Hepatocyte (in vitro differentiated cells): Measurements from ENCODE around the gene SLC22A14. TPM values are rescaled to one million over a fixed set of nuclear protein-coding genes. Genes with fewer than 3 reads are reported as not detected.

Experiments used
- DNase-seq: peaks from one replicate; pipeline ENCODE4 v3.0.0-alpha.2; 2016; ENCODE audit warnings: low spot score
- H2AFZ ChIP-seq: fragments of 200-600 bp; sonication (generic); 2 replicates; pipeline ENCODE4 v1.6.0; 2016; ENCODE audit warnings: antibody characterized with exemption, mild to moderate bottlenecking
- H3K27ac ChIP-seq: fragments of 200-600 bp; sonication (generic); 2 replicates; pipeline ENCODE4 v1.5.1; 2016; ENCODE audit warnings: mild to moderate bottlenecking
- H3K27me3 ChIP-seq: fragments of 200-600 bp; sonication (generic); 2 replicates; pipeline ENCODE4 v1.6.1; 2016
- H3K36me3 ChIP-seq: fragments of 200-600 bp; sonication (generic); replicated peaks from 2 replicates; pipeline ENCODE4 v1.5.1; 2016; ENCODE audit warnings: low read depth; ENCODE audit not compliant: insufficient read depth
- H3K4me1 ChIP-seq: fragments of 200-600 bp; sonication (generic); 2 replicates; pipeline ENCODE4 v1.5.1; 2016; ENCODE audit warnings: mild to moderate bottlenecking, moderate library complexity; ENCODE audit not compliant: insufficient read depth
- H3K4me2 ChIP-seq: fragments of 200-600 bp; sonication (generic); 2 replicates; pipeline ENCODE4 v1.6.0; 2016
- H3K4me3 ChIP-seq: fragments of 200-600 bp; sonication (generic); 2 replicates; pipeline ENCODE4 v1.5.1; 2016; ENCODE audit warnings: mild to moderate bottlenecking
- H3K79me2 ChIP-seq: fragments of 200-600 bp; sonication (generic); 2 replicates; pipeline ENCODE4 v1.6.0; 2017; ENCODE audit warnings: mild to moderate bottlenecking
- H3K9me2 ChIP-seq: fragments of 200-600 bp; sonication (generic); replicated peaks from 2 replicates; pipeline ENCODE4 v1.6.0; 2017; ENCODE audit warnings: mild to moderate bottlenecking; ENCODE audit not compliant: insufficient read depth
- H3K9me3 ChIP-seq: fragments of 200-600 bp; sonication (generic); 2 replicates; pipeline ENCODE4 v1.5.1; 2016; ENCODE audit warnings: low read depth, mild to moderate bottlenecking
- H4K20me1 ChIP-seq: fragments of 200-600 bp; sonication (generic); 2 replicates; pipeline ENCODE4 v1.6.0; 2016; ENCODE audit warnings: mild to moderate bottlenecking; ENCODE audit not compliant: insufficient read depth, poor library complexity, severe bottlenecking
- EZH2 ChIP-seq: fragments of 200-600 bp; sonication (generic); IDR thresholded peaks from 2 replicates; pipeline ENCODE4 v1.6.1; 2016; ENCODE audit warnings: antibody characterized with exemption, mild to moderate bottlenecking, borderline replicate concordance
- EZH2phosphoT487 ChIP-seq: fragments of 200-600 bp; sonication (generic); IDR thresholded peaks from one replicate; pipeline ENCODE4 v1.6.1; 2018; ENCODE audit warnings: antibody characterized with exemption, mild to moderate bottlenecking, low read depth, moderate library complexity; ENCODE audit not compliant: unreplicated experiment, severe bottlenecking
- WGBS: methylation state at CpG from one replicate; pipeline ENCODE4 v1.1.6; 2016; ENCODE audit warnings: low lambda C conversion rate; ENCODE audit errors: missing lambda C conversion rate; 5-methylcytosine and 5-hydroxymethylcytosine counted together
- polyA plus RNA-seq: library from polyadenylated mRNA; unstranded; fragments of >200 nt; fragmentation: Nextera tagmentation; extraction: Ambion mirVana; gene quantifications from 2 replicates; pipeline ENCODE4 v1.2.1, GENCODE V29; 2016
- total RNA-seq: library from RNA; depleted of rRNA; stranded (reverse); fragments of >200 nt; gene quantifications from 2 replicates; pipeline ENCODE4 v1.2.3, GENCODE V29; 2014
- TF ChIP-seq, protein P1 (sequence below): fragments of 200-600 bp; sonication (generic); IDR thresholded peaks from 2 replicates; pipeline ENCODE4 v1.5.1; 2016; ENCODE audit warnings: antibody characterized with exemption, mild to moderate bottlenecking; ENCODE audit not compliant: poor library complexity

The SLC22A14 gene
- total and polyA plus RNA-seq, 2 experiments from 2014 or later = 0.57 to 0.64 TPM

DNA sequence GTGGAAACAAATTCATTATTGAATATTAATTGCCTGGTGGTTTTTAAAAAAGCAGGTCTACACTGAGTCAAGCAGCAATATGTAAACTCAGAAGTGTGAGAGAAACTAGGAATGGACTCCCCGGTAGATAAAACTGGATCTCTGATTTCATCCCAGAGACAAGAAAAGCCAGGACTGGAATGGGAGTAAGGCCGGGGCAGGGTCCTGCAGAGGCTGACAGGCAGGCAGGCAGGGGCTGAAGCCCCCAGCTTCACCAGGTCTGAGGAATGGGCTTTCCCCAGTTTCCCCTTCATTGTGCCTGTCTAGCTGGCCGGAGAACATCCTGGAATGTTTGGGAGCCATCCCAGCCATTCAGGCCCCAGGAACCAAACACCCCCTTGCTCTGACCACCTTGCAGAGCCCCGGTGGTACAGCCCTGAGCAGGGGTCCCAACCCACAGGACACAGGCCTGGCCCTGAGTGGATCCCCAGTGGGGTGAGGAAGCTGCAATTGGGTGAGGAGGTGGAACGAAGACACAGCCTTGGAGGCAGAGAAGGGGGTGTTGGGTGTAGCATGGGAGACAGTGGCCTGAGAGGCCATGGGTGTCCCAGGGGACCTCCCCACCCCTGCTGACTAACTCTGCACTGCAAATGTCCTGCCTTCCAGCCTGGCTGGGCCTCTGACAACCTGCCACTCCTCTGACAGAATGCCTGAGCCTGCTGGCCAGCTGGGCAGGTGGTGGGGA is 32.8 kb downstream of the SLC22A14 start:
- no peaks in the 10 kb centered on the region for H3K4me1 ChIP-seq
- H3K9me2 ChIP-seq = no peaks in the 10 kb centered on the region
- no peak overlapping the region for H2AFZ ChIP-seq
- no peaks in the 10 kb centered on the region for H4K20me1 ChIP-seq
- no peak overlapping the region for H3K27ac ChIP-seq
- no peak overlapping the region for H3K4me3 ChIP-seq
- TF ChIP-seq, protein P1, sequence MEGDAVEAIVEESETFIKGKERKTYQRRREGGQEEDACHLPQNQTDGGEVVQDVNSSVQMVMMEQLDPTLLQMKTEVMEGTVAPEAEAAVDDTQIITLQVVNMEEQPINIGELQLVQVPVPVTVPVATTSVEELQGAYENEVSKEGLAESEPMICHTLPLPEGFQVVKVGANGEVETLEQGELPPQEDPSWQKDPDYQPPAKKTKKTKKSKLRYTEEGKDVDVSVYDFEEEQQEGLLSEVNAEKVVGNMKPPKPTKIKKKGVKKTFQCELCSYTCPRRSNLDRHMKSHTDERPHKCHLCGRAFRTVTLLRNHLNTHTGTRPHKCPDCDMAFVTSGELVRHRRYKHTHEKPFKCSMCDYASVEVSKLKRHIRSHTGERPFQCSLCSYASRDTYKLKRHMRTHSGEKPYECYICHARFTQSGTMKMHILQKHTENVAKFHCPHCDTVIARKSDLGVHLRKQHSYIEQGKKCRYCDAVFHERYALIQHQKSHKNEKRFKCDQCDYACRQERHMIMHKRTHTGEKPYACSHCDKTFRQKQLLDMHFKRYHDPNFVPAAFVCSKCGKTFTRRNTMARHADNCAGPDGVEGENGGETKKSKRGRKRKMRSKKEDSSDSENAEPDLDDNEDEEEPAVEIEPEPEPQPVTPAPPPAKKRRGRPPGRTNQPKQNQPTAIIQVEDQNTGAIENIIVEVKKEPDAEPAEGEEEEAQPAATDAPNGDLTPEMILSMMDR = no peak
- no peak for TF ChIP-seq EZH2phosphoT487
- TF ChIP-seq EZH2 = no peak
- no peaks in the 10 kb centered on the region for H3K36me3 ChIP-seq
- DNase-seq = no peak
- H3K79me2 ChIP-seq = no peaks in the 10 kb centered on the region
- H3K27me3 ChIP-seq = no peaks in the 10 kb centered on the region
- 67% methylated on average over 5 of the region's 5 CpGs for WGBS
- no peaks in the 10 kb centered on the region for H3K9me3 ChIP-seq
- H3K4me2 ChIP-seq = no peak overlapping the region

DNA sequence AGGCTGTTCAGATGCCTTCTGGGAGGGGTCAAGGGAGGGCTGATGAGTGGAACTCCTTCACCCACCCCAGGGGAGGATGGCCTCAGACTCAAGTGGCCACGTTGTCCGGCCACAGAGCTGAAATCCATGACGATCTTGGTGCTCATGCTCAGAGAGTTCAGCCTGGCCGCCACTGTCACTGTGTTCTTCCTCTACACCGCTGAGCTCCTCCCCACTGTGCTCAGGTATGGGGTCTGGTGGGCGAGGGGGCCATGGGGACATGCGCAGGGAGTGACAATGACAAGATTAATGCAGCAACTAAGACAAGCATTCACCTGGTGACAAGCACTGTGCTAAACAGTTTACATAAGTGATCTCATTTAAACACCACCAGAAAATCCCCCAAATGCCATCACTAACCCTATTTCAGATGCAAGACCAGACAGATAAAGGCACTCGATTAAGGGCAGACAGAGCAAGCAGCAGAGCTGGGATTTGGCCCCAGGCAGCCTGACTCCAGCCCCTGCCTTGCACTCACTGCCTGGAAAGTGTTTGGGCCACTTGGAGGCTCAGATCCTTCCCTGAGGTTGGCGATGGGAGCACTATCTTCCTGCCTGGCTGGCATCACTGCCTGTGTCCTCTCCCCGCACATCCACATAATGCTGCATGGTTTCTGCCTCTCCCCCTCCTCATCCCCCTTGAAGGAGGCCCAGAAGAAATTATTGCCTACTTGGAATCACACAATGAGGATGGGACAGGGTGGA is 33.6 kb downstream of the SLC22A14 start:
- no peak overlapping the region for H2AFZ ChIP-seq
- H3K4me3 ChIP-seq = no peak overlapping the region
- WGBS = 78% methylated on average over 10 of the region's 10 CpGs
- H3K9me2 ChIP-seq = no peaks in the 10 kb centered on the region
- no peaks in the 10 kb centered on the region for H3K4me1 ChIP-seq
- H3K9me3 ChIP-seq = no peaks in the 10 kb centered on the region
- no peak for DNase-seq
- no peaks in the 10 kb centered on the region for H3K79me2 ChIP-seq
- H3K27me3 ChIP-seq = no peaks in the 10 kb centered on the region
- H3K36me3 ChIP-seq = no peaks in the 10 kb centered on the region
- H4K20me1 ChIP-seq = no peaks in the 10 kb centered on the region
- H3K27ac ChIP-seq = no peak overlapping the region
- H3K4me2 ChIP-seq = no peak overlapping the region
- TF ChIP-seq EZH2 = no peak

DNA sequence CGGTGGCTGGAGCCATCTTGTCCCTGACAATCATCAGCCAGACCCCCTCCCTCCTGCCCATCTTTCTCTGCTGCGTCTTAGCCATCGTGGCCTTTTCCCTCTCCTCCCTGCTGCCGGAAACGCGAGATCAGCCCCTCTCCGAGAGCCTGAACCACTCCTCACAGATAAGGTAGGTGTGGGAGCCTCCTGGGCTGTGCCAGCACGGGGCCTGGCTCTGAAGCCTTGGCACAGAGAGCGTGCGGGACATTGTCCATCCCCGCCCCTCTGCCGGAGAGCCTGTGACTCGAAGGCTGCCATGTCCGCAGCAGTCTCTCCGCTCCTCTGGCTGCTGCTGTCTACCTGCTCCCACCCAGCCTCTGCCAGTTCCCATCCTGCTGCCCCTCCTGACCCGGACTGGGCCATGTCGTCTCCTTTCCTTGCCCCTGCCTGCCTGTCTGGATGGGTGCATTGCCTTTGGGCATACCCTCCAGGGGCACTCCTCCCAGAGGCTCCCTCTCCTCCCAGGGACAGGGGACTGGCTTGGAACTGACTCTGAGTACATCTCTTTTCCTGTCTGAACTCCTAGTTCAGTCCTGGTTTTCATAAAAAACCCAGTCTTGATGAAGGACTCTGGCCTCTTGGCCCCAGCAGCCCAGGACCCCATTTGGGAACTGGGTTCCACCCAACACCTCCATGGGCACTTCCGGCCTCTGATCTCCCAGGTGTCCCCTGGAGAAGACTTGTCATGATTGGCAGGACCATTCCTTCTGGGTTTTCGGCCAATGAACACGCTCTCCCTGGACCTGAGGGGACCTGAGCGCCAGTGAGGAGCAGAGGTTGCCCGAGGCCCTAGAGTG is 34.5 kb downstream of the SLC22A14 start:
- no peak overlapping the region for H3K4me3 ChIP-seq
- H3K9me3 ChIP-seq = no peaks in the 10 kb centered on the region
- no peaks in the 10 kb centered on the region for H3K36me3 ChIP-seq
- H4K20me1 ChIP-seq = no peaks in the 10 kb centered on the region
- no peaks in the 10 kb centered on the region for H3K4me1 ChIP-seq
- no peaks in the 10 kb centered on the region for H3K79me2 ChIP-seq
- TF ChIP-seq, protein P1 = no peak
- TF ChIP-seq EZH2 = no peak
- TF ChIP-seq EZH2phosphoT487 = no peak
- H3K9me2 ChIP-seq = no peaks in the 10 kb centered on the region
- 85% methylated on average over 22 of the region's 22 CpGs for WGBS
- H3K4me2 ChIP-seq = no peak overlapping the region
- H3K27me3 ChIP-seq = no peaks in the 10 kb centered on the region
- no peak for DNase-seq
- no peak overlapping the region for H3K27ac ChIP-seq
- no peak overlapping the region for H2AFZ ChIP-seq
